Transverse colon (tissue), 4 donors: ENCODE measurements around the gene GPD1L. TPM values are rescaled to one million over a fixed set of nuclear protein-coding genes. Genes with fewer than 3 reads are reported as not detected.

Experiments
- DNase-seq: peaks from one replicate; pipeline ENCODE4 v3.0.0-alpha.2; 2019
- H3K27ac ChIP-seq, 4 donors: fragments of 200-600 bp; sonication (generic); 2 replicates each; pipeline ENCODE4 v1.5.1; 2016 to 2018; ENCODE audit warnings: inconsistent platforms in 4 of 4
- H3K27me3 ChIP-seq: fragments of 200-600 bp; sonication (generic); 2 replicates; pipeline ENCODE4 v1.5.1; 2017; ENCODE audit warnings: inconsistent platforms
- H3K36me3 ChIP-seq, 4 donors: fragments of 200-600 bp; sonication (generic); 2 replicates each; pipeline ENCODE4 v1.5.1; 2017 to 2019; ENCODE audit warnings: inconsistent platforms in 4 of 4
- H3K4me1 ChIP-seq, 4 donors: fragments of 200-600 bp; sonication (generic); 2 replicates each; pipeline ENCODE4 v1.5.1; 2017 to 2020; ENCODE audit warnings: inconsistent platforms in 4 of 4
- H3K4me3 ChIP-seq, 4 donors: fragments of 200-600 bp; sonication (generic); 1 replicate in 1 of 4; 2 replicates in 3 of 4; pipeline versions ENCODE4 v1.5.1 to v1.6.1; 2017 to 2019; ENCODE audit warnings: inconsistent platforms in 4 of 4
- H3K9me3 ChIP-seq, 2 donors: fragments of 200-600 bp; sonication (generic); 2 replicates each; pipeline ENCODE4 v1.5.1; 2017 to 2019; ENCODE audit warnings: inconsistent platforms in 2 of 2
- CTCF ChIP-seq, 5 experiments: fragments of 200-600 bp in 3 of 5; fragments of 450-650 bp in 2 of 5; sonication (generic) in 3 of 5; IDR thresholded peaks; 1 replicate in 2 of 5; 2 replicates in 3 of 5; pipeline ENCODE4 v1.5.1; 2016 to 2017; ENCODE audit warnings: antibody characterized with exemption in 5 of 5, inconsistent platforms in 3 of 5, mild to moderate bottlenecking in 2 of 5, moderate library complexity in 1 of 5
- EP300 ChIP-seq: sonication (generic); formaldehyde crosslinking; IDR thresholded peaks from one replicate; pipeline ENCODE4 v1.6.1; 2017; ENCODE audit warnings: antibody characterized with exemption, low read depth
- POLR2A ChIP-seq: fragments of 450-650 bp; IDR thresholded peaks from one replicate; pipeline ENCODE4 v1.6.1; 2016; ENCODE audit warnings: antibody characterized with exemption, mild to moderate bottlenecking, moderate library complexity
- POLR2AphosphoS5 ChIP-seq, 3 donors: sonication (generic); formaldehyde crosslinking; IDR thresholded peaks; one replicate each; pipeline ENCODE4 v1.6.1; 2016; ENCODE audit warnings: antibody characterized with exemption in 3 of 3
- WGBS, 2 donors: methylation state at CpG; one replicate each; pipeline ENCODE4 v1.1.5; 2018; ENCODE audit warnings: low coverage in 1 of 2; 5-methylcytosine and 5-hydroxymethylcytosine counted together
- in situ Hi-C, 4 donors: fragments of 200-750 bp; cut with MboI; loops; one replicate each; pipeline versions ENCODE4 v1.15.0 to v1.15.1; 2017; ENCODE audit warnings: low sequenced_read_pairs in 3 of 4, low pct_ligation_motif_present in 1 of 4, low pct_unique_long_range_greater_than_20kb in 1 of 4
- intact Hi-C: fragments of 100-400 bp; cut with DNase I; formaldehyde crosslinking; loops from one replicate; pipeline ENCODE4 v1.15.1; 2023; ENCODE audit warnings: low total_unique reads
- total RNA-seq, 4 donors: library from RNA; depleted of rRNA; stranded (reverse); fragments of >200 nt; gene quantifications; one replicate each; pipeline ENCODE4 v1.1.0, GENCODE V29; 2016

Gene GPD1L
- total RNA-seq, 4 donors from 2014 or later = 35.6 to 107 (median 66.5) TPM

DNA sequence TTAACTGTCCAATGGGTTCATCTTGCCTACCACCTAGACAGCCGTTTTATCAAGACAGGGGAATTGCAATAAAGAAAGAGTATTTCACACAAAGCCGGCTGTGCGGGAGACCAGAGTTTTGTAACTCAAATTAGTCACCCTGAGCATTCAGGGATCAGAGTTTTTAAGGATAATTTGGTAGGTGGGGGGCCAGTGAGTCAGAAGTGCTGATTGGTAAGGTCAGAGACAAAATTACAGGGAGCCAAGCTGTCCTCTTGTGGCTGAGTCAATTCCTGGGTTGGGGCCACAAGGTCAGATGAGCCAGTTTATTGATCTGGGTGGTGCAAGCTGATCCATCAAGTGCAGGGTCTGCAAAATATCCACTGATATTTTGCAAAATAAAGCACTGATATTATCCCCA lies 29.9 kb upstream of the GPD1L start:
- Histone ChIP-seq H3K9me3 (no peaks in the 10 kb centered on the region), H3K36me3 (no peaks in the 10 kb centered on the region), H3K4me1 (peaks cover under 1 to 13% (median 6%) of the 10 kb centered on the region in 4 donors), H3K27me3 (no peaks in the 10 kb centered on the region), H3K4me3 (no peak overlapping the region), H3K27ac (peak overlapping the region; percentile 80 to 85 (median 82))
- intact Hi-C loops (no loop called here), in situ Hi-C loops (no loop called here)
- no peak for DNase-seq
- WGBS, 2 donors = 85% methylated on average over 3 of the region's 3 CpGs; no CpG with 5 or more reads in 1 of the 2 donors
- TF ChIP-seq POLR2A (no peak), EP300 (no peak), POLR2AphosphoS5 (IDR thresholded peaks at IDR 0.05) (no peak), CTCF (IDR thresholded peaks at IDR 0.05) (no peak)

DNA sequence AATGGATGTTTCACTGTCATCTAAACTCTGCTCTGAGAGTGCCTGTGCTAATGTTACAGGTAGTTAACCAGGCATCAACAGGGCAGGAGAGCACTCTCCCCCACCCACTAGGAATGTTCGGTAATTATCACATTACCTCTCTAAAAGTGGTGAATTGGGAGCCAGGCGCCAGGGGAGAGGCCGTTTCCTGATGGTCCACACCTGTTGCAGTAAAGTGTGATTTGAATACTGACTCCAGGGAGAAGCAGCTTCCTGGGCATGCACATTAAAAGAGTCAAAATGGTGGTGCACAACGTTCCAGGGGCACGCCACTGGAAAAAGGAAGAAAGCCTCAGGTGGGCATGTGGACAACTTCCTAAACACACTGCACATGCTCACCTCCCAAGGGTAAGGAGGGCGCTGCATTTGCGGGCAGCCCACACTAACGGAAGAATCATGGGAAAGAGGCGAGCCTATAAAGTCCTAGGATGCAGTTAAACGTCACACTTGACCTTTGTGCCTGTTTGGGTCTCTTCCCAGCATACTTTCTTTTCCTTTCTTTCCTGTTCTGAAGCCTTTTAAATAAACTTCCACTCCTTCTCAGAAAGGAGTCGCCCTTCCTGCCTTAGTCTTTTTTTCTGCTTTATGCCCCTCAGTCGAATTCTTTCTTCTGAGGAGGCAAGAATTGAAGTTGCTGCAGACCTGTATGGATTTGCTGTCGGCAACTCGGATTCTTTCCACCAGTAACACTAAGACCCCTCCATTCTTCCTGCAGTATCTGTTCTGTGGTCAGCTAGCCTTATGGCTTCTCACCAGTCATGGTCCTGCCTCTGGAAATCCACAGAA lies 28.9 kb upstream of the GPD1L start:
- WGBS, 2 donors = 15 to 50% methylated on average over 5 to 14 of the region's 14 CpGs
- in situ Hi-C loops (no loop called here), intact Hi-C loops (no loop called here)
- Histone ChIP-seq H3K9me3 (no peaks in the 10 kb centered on the region), H3K4me1 (peaks cover 7 to 20% (median 11%) of the 10 kb centered on the region in 4 donors), H3K27me3 (no peaks in the 10 kb centered on the region), H3K4me3 (peak overlapping the region in 3 of 4 donors; percentile 2 to 41 (median 18)), H3K27ac (peak overlapping the region; percentile 80 to 85 (median 82)), H3K36me3 (no peaks in the 10 kb centered on the region)
- peak in 1 of 5 experiments; percentile 42 for TF ChIP-seq CTCF (IDR thresholded peaks at IDR 0.05)
- TF ChIP-seq POLR2A = peak; percentile 33
- no peak for TF ChIP-seq EP300
- TF ChIP-seq POLR2AphosphoS5 (IDR thresholded peaks at IDR 0.05) = peak in 2 of 3 donors; percentile 44 to 62
- DNase-seq = peak; percentile 77

DNA sequence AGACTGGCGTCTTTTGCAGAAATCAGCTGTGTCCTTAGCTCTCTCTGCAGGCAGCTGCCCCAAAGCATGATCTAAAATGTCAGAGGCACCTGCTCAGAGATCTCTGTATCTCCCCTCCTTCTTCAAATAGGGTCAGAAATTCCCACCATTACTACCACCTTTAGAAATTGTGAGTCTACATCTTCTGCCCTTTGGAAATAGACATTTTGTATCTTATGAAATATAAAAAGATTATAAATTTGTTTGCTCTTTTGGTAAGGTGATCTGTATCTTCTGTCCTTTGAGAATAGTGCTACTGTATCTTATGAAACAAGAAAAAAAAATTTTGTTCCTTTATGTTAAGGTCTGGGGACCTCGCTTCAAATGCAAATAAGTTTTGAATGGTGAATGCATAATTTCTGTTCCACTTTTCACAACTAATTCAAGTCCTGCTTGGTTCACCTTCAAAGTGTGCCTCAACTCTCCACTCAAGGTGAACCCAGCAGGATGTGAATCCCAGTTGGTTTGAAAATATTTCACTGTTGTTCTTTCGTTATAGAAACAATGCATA lies 28.3 kb upstream of the GPD1L start:
- 65 to 90% methylated on average over 2 to 3 of the region's 3 CpGs for WGBS, 2 donors
- in situ Hi-C loops = no loop called here
- Histone ChIP-seq H3K27ac (peak overlapping the region; percentile 80 to 85 (median 82)), H3K9me3 (no peaks in the 10 kb centered on the region), H3K4me1 (peaks cover 8 to 27% (median 15%) of the 10 kb centered on the region in 4 donors), H3K36me3 (no peaks in the 10 kb centered on the region), H3K27me3 (no peaks in the 10 kb centered on the region), H3K4me3 (peak overlapping the region in 2 of 4 donors; percentile 18 to 41)
- no peak for TF ChIP-seq POLR2A
- TF ChIP-seq CTCF (IDR thresholded peaks at IDR 0.05) = no peak
- TF ChIP-seq EP300 = no peak
- no peak for DNase-seq
- intact Hi-C loops = no loop called here

DNA sequence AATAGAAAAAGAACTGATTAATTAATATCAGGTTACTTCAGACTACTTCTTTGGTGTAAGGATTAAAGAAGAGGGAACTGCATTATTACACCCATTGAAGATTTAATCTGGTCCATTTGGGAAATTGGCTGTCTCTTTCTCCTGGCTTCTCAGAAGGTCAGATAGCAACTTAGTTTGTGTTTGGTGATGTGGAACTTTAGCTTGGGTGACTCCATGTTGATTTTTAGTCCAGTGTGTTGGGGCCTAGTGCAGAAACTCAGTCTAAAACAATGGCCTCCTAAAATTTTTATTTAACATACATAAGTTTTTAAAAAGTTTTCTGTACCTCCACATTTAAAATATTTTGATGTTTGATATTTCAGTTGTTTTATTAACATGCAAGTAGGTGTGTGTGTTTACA lies 27.6 kb upstream of the GPD1L start:
- no peak for DNase-seq
- H3K27ac ChIP-seq = peak overlapping the region; percentile 80 to 85 (median 82)
- no peaks in the 10 kb centered on the region for H3K9me3 ChIP-seq
- H3K4me3 ChIP-seq = no peak overlapping the region
- intact Hi-C loops (no loop called here), in situ Hi-C loops (no loop called here)
- TF ChIP-seq EP300 = no peak
- TF ChIP-seq POLR2AphosphoS5 (IDR thresholded peaks at IDR 0.05) = no peak
- no peak for TF ChIP-seq POLR2A
- TF ChIP-seq CTCF (IDR thresholded peaks at IDR 0.05) = no peak
- peaks cover 8 to 33% (median 19%) of the 10 kb centered on the region in 4 donors for H3K4me1 ChIP-seq
- no peaks in the 10 kb centered on the region for H3K27me3 ChIP-seq
- H3K36me3 ChIP-seq = no peaks in the 10 kb centered on the region
